ENCODE data around the gene CEND1.

DNA sequence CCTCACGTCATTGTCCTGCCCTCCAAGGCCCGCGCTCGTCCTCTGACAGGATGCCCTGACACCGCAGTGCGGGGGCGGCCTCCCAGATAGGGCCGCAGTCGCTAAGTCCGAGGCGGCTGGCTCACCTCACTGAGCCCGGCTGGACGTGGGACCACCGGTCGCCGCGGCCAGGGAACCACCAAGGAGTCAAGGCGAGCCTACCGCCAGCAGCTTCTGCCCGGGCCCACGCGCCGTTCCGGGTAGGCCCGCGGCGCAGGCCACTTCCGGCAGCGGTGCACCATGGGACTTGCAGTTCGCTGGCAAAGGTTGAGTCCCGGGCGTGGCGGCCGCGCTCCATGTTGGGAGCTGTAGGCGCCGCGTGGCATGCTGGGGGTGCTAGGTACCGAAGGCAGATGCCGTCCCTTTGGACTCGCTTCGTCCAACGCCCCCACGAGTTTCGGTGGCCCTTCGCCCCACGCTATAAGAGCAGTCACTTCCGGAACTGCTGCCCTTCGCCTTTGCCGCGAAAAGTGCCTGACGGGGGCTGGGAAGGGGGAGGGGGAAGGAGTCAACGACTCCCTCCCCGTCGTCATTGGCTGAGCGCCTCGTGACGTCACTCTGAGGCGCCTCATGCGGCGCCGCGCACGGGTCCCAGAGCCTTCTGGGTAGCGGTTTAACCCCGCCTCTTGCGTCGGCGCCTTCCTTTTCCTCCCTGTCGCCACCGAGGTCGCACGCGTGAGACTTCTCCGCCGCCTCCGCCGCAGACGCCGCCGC lies 19.6 kb upstream of the CEND1 start, which contains the start of gene RPLP2:
- peak; percentile 93 for TF ChIP-seq POLR2AphosphoS5 (IDR thresholded peaks at IDR 0.05)
- peak; percentile 83 for TF ChIP-seq POLR2A (IDR thresholded peaks at IDR 0.05)
- TF ChIP-seq, protein P1, sequence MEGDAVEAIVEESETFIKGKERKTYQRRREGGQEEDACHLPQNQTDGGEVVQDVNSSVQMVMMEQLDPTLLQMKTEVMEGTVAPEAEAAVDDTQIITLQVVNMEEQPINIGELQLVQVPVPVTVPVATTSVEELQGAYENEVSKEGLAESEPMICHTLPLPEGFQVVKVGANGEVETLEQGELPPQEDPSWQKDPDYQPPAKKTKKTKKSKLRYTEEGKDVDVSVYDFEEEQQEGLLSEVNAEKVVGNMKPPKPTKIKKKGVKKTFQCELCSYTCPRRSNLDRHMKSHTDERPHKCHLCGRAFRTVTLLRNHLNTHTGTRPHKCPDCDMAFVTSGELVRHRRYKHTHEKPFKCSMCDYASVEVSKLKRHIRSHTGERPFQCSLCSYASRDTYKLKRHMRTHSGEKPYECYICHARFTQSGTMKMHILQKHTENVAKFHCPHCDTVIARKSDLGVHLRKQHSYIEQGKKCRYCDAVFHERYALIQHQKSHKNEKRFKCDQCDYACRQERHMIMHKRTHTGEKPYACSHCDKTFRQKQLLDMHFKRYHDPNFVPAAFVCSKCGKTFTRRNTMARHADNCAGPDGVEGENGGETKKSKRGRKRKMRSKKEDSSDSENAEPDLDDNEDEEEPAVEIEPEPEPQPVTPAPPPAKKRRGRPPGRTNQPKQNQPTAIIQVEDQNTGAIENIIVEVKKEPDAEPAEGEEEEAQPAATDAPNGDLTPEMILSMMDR (IDR thresholded peaks at IDR 0.05), result peak in 2 of 4 experiments; percentile 9 to 30

Data from prostate gland (tissue), 2 donors.